Measurements from ENCODE around the gene NUMBL.
"Not testable (repeated sequence)": the region's sequence is repeated elsewhere in the genome, so short reads cannot be mapped to it uniquely, and the experiment has no call there.

The NUMBL gene

DNA sequence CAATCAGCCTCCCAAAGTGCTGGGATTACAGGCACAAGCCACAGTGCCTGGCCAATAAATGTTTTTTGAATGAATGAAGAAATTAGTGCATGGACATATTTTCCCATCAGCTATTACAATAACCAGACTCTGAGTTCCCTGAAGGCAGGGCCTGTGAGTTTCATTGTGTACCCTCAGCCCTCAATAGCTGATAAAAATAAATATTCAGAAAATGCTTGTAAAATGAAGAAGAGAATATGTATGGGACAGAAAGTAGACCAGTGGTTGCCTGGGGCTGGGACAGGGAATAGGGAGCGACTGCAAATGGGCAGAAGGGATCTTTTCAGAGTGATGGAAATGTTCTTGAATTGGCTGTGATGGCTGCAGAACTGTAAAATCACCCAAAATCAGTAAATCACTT, 28.8 kb downstream of the NUMBL start:
- no peak for DNase-seq

DNA sequence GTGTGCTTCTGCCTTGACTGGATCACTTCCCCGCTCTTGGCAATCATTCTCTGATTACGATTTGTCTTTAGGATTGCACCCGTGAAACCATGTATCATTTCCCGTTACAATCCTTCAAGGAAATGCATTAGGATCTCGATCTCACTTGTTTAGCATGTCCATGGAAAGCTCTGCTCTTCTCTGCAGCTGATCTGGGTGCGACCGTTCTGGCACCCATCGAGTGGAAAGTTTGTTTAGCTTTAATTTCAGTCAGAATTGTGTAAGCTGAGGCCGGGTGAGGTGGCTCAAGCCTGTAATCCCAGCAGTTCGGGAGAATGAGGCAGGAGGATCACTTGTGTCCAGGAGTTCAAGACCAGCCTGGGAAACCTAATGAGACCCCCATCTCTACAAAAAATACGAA, 30.9 kb downstream of the NUMBL start:
- DNase-seq: no peak

GRCh38 chr19:40659116-40659515, 31.3 kb downstream of the NUMBL start:
- no peak for DNase-seq

- no peak for DNase-seq
Measured at GRCh38 chr19:40658031-40658430, 32.4 kb downstream of the NUMBL start.

DNA sequence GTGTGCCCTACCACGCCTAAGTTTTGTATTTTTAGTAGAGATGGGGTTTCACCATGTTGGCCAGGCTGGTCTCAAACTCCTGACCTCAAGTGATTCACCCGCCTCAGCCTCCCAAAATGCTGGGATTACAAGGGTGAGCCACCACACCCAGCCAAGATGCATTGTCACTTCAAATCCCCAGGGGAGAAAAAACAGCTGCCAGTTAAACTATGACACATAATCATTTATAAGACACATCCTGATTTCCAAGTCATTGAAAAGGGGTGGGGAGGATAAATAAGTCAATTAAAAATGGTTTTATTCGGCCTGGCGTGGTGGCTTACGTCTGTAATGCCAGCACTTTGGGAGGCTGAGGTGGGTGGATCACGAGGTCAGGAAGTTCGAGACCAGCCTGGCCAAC, 34.8 kb downstream of the NUMBL start:
- not testable (repeated sequence) for DNase-seq

DNA sequence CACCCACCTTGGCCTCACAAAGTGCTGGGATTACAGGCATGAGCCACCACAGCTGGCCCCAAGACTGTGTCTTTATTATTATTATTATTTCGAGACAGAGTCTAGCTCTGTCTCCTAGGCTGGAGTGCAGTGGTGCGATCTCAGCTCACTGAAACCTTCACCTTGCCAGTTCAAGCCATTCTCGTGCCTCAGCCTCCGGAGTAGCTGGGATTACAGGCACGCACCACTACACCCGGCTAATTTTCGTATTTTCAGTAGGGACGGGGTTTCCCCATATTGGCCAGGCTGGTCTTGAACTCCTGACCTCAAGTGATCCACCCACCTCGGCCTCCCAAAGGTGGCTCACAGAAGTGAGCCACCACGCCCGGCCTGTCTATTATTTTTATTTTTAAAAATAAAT, 38.1 kb downstream of the NUMBL start:
- DNase-seq: not testable (repeated sequence)

DNA sequence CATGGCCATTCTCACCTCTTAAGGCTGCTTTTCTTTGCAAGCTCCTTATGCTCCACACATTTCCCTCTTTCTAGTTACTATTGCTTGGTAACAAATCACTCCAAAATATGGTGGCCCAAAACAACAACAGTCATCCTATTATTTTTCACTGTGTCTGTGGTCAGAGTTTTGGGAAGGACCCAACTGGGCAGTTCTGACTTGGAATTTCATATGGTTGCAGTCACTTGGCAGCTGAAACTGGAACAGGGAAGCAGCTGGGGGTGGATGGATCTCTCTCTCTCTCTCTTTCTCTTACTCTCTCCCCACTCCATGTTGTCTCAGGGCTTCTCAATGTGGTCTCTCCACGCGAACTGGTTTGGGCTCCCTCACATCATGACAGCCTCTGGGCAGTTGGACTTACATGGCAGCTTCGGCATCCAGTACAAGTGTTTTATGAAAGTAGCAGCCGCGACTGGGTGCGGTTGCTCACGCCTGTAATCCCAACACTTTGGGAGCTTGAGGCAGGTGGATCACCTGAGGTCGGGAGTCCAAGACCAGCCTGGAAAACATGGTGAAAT, 39.6 kb downstream of the NUMBL start:
- no peak for DNase-seq

- DNase-seq: not testable (repeated sequence)
Measured at GRCh38 chr19:40649903-40650675, 40.4 kb downstream of the NUMBL start.

DNA sequence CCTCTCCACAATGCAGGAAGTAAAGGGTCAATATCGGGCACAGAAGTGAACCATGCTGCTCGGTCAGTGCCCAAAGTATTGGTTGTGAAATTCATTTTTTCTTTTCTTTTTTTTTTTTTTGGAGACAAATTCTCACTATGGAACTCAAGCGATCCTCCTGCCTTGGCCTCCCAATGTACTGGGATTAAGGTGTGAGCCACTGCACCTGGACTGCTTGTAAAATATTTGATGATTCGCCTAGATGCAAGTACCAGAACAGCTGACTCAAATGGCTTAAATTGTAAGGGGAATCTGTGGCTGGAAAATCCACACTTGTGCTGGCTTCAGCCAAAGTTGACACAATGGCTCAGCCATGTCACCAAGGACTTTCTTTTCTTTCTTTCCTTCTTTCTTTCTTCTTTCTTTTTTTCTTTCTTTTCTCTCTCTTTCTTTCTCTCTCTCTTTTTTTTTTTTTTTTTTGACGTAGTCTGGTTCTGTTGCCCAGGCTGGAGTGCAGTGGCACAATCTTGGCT, 43.7 kb downstream of the NUMBL start:
- no peak for DNase-seq

DNA sequence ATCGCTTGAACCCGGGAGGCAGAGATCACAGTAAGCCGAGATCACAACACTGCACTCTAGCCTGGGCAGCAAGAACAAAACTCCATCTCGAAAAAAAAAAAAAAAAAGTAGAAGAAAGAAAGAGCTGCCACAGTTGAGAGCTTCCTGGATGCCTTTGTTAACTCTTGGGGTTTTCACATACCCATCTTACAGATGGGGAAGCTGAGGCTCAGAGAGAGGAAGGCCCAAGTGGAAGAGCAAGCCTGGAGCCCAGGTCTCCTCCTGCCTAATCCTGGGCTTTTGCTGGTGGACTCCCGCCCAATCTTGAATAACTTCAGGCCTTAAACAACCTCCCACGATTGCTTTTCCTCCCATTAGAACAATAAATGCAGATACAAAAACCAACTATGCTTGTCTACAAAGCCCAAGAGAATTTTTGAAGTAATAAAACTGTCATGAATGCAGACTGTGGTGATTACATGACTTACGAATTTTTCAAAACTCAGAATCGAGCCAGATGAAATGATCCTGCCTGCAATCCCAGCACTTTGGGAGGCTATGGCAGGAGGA, 47.6 kb downstream of the NUMBL start:
- no peak for DNase-seq

DNA sequence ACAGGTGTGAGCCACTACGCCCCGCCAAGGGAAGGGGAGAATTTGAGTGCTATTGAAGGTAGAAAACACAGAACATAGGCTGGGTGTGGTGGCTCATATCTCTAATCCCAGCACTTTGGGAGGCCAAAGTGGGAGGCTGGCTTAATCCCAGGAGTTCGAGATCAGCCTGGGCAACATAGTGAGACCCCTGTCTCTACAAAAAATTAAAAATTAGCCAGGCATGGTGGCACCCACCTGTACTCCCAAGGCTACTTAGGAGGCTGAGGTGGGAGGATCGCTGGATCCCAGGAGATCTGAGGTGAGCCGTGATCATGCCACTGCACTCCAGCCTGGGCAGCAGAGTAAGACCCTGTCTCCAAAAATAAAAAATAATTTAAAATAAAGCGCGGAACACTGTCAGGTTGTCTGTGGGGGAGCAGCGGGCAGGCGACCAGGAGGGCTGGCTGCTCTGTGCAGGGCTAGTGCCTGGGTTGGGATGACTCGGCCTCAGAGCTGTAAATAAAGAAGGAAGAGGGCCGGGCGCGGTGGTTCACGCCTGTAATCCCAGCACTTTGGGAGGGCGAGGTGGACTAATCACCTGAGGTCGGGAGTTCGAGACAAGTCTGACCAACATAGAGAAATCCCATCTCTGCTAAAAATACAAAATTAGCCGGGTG, 48.3 kb downstream of the NUMBL start:
- no peak for DNase-seq

- no peak for DNase-seq
Measured at GRCh38 chr19:40641281-40641680, 49.2 kb downstream of the NUMBL start.

DNA sequence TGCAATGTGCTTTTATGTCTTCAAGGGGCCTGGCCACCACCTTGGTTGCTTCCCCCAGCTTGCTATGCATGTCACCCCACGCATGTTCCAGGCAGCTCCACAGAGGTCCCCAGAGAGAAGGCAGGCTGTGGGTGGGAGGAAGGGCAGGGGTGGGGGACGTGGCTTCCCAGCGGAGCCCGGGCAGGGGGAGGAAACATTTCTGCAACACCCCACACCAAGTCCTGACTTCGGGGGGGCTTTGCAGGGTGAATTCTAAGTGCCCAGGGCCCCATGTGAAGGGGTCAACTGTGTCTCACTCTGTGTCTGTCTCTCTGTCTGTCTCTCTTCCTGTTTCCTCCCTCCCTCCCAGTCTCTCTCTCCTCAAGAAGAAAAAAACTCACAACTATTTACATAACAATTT, 49.7 kb downstream of the NUMBL start:
- DNase-seq: no peak

GRCh38 chr19:40639638-40639982, 50.8 kb downstream of the NUMBL start:
- no peak for DNase-seq

GRCh38 chr19:40638327-40638726, 52.1 kb downstream of the NUMBL start:
- no peak for DNase-seq

DNA sequence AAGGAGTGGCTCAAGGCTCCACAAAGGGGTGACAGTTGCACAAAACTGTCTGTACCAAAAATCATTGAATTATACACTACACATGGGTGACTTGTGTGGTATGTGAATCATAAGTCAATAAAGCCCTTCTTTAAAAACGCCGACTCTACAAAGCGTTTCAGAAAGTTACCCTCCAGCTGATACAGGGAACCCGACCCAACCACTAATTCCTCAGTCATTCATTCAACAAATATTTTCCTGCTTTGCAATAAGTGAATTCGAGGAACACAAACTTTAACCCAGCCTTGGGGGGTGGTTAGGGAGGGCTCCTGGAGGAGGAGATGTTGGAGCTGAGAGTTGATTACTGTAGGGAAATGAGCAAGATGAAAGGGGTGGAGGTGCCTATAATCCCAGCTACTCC, 57.2 kb downstream of the NUMBL start:
- no peak for DNase-seq

DNA sequence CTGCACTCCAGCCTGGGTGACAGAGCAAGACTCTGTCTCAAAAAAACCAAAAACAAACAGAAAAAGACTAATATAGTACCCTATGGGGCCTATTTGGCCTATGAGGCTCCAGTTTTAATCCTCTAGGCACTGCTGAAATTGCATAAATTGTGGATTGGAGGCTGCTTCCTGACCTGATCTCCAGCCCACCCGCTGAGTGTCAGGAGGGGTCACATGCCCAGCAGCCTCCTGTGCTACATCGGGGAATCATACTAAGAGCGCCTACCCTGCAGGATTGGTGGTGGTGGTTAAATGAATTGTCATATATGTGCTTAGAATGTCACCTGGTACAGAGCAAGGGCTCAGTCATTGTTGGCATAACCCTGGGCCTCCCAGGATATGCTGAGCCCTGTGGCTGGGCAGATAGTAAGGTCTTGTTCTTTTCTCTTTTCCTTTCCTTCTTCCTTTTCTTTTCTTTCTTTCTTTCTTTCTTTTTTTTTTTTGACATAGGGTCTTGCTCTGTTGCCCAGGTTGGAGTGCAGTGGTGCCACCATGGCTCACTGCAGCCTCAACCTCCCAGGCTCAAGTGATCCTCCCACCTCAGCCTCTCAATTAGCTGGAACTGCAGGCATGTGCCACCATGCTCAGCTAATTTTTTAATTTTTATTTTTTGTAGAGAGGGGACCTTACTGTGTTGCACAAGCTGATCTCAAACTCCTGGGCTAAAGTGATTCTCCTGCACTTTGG, 58.0 kb downstream of the NUMBL start:
- DNase-seq: no peak

DNA sequence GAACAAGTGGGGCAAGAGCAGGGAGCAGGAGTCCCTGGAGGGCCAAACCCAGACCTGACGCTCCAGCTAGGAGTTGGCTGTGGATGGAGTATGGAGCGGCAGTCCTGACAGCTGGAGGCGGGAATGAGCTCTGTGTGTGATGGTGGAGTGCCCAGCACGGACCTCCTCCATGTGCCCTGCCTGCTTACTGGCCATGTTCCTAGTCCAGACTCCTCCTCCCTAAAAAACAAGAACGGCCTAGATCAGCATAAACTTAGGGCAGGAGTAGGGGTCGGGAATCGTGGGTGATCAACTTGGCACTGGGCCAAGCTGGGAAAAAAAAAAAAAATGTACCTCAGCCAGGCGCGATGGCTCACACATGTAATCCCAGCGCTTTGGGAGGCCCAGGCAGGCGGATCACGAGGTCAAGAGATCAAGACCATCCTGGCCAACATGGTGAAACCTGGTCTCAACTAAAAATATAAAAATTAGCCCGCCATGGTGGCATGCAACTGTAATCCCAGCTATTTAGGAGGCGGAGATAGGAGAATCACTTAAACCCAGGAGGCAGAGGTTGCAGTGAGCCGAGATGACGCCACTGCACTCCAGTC, 59.8 kb downstream of the NUMBL start:
- no peak for DNase-seq

- DNase-seq: no peak
Measured at GRCh38 chr19:40629346-40629745, 61.1 kb downstream of the NUMBL start.

DNA sequence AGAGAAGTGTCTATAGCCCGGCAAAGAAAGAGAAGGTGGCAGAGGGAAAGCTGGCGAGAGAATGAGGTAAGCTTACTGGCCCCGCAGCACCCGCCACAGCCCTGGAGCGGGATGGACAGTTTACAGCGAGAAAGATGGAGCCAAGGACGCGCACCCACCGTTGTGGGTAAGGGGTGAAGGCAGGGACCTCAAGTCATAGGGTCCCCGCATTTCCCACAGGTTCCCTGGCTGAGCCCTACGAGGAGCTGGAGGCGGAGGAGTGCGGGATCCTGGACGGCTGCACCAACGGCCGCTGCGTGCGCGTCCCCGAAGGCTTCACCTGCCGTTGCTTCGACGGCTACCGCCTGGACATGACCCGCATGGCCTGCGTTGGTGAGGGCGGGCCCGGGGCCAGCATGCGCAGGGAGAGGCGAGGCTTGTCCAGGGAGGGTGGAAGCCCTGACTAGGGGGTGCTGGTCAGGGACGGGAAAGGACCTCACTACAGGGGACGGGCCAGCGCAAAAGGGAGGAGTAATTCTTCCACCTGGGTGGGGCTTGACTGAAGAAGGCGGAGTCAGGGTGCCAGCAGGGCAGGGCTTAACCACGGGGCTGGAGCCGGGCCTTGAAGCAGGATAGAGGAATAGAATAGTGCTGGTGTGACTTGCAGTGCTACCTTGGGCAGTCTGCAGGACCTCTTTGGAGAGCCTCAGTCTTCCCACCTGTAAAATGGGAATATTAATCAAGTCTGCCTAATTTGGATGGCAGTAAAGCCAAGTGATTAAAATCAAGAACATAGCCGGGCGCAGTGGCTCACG, 62.8 kb downstream of the NUMBL start:
- DNase-seq: no peak

DNA sequence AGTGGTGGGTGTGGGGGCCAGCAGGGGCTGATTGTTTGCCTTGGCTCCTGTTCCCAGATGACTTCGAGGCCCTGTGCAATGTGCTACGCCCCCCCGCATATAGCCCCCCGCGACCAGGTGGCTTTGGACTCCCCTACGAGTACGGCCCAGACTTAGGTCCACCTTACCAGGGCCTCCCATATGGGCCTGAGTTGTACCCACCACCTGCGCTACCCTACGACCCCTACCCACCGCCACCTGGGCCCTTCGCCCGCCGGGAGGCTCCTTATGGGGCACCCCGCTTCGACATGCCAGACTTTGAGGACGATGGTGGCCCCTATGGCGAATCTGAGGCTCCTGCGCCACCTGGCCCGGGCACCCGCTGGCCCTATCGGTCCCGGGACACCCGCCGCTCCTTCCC, 63.5 kb downstream of the NUMBL start:
- no peak for DNase-seq
